H1 (cell line): ENCODE results near the gene PIP5K1C. TPM values are rescaled to one million over a fixed set of nuclear protein-coding genes. Genes with fewer than 3 reads are reported as not detected.

Experiments
- CTCF ChIA-PET: fragments of 300-600 bp; sonication (Branson Sonifier 250); formaldehyde crosslinking; loops from one replicate; lab custom pipeline; 2021; ENCODE audit not compliant: partially characterized antibody; lab: Charles Lee
- POLR2A ChIA-PET: fragments of 300-600 bp; sonication (Branson Sonifier 250); formaldehyde crosslinking; loops from one replicate; lab custom pipeline; 2021; ENCODE audit warnings: inconsistent platforms; ENCODE audit not compliant: partially characterized antibody; lab: Charles Lee
- DNase-seq, 2 experiments: peaks; one replicate each; pipeline versions ENCODE4 v3.0.0 to v3.0.0-alpha.2; 2010 to 2022; ENCODE audit warnings: low spot score in 2 of 2, low read depth in 1 of 2, mixed read lengths in 1 of 2
- FAIRE-seq: peaks from 2 replicates; lab custom pipeline; 2011; peaks lifted over from hg19 to GRCh38; lab: Jason Lieb, UNC
- H2AFZ ChIP-seq: 2 replicates; pipeline ENCODE4 v1.8.1; 2012; ENCODE audit warnings: low read length, inconsistent platforms
- H2AK5ac ChIP-seq: 2 replicates; pipeline ENCODE4 v1.6.1; 2013; ENCODE audit warnings: low read depth, low read length
- H2BK120ac ChIP-seq: replicated peaks from 2 replicates; pipeline ENCODE3; 2013; ENCODE audit warnings: low read depth, low read length, inconsistent platforms
- H2BK12ac ChIP-seq: 2 replicates; pipeline ENCODE4 v1.6.1; 2013; ENCODE audit warnings: low read depth, low read length
- H2BK15ac ChIP-seq: 2 replicates; pipeline ENCODE4 v1.6.1; 2013; ENCODE audit warnings: low read length
- H2BK20ac ChIP-seq: 2 replicates; pipeline ENCODE4 v1.6.1; 2013; ENCODE audit warnings: low read length
- H2BK5ac ChIP-seq: 2 replicates; pipeline ENCODE4 v1.6.1; 2013; ENCODE audit warnings: low read depth, low read length
- H3K14ac ChIP-seq: 2 replicates; pipeline ENCODE4 v1.6.1; 2013; ENCODE audit warnings: inconsistent platforms; ENCODE audit not compliant: insufficient read length
- H3K18ac ChIP-seq: 2 replicates; pipeline ENCODE4 v1.6.1; 2013; ENCODE audit warnings: low read length; ENCODE audit errors: extremely low read depth
- H3K23ac ChIP-seq: 2 replicates; pipeline ENCODE4 v1.6.1; 2013; ENCODE audit warnings: inconsistent platforms; ENCODE audit not compliant: insufficient read length
- H3K23me2 ChIP-seq: 2 replicates; pipeline ENCODE4 v1.6.1; 2013; ENCODE audit warnings: low read depth, low read length
- H3K27ac ChIP-seq: 2 replicates; pipeline ENCODE4 v1.6.1; 2011; ENCODE audit warnings: low read depth, low read length, inconsistent platforms
- H3K27me3 ChIP-seq, 4 experiments: replicated peaks in 1 of 4; 1 replicate in 1 of 4; 2 replicates in 3 of 4; pipeline versions ENCODE4 v1.6.1 to v1.8.1; 2011 to 2013; ENCODE audit warnings: low read length in 3 of 4, mild to moderate bottlenecking in 3 of 4, inconsistent platforms in 2 of 4, mixed read lengths in 2 of 4, moderate library complexity in 1 of 4; ENCODE audit not compliant: control insufficient read depth in 3 of 4, insufficient read depth in 3 of 4; ENCODE audit errors: extremely low read depth in 1 of 4
- H3K36me3 ChIP-seq, 4 experiments: 2 replicates each; pipeline versions ENCODE4 v1.6.1 to v1.8.1; 2011 to 2013; ENCODE audit warnings: mild to moderate bottlenecking in 4 of 4, low read length in 3 of 4, moderate library complexity in 2 of 4, control low read depth in 1 of 4, inconsistent platforms in 1 of 4; ENCODE audit not compliant: insufficient read depth in 4 of 4, control insufficient read depth in 2 of 4
- H3K4ac ChIP-seq: replicated peaks from 2 replicates; pipeline ENCODE3; 2013; ENCODE audit warnings: low read length, low read depth, mixed read lengths, inconsistent platforms; ENCODE audit not compliant: insufficient read length
- H3K4me1 ChIP-seq, 4 experiments: replicated peaks in 1 of 4; 1 replicate in 1 of 4; 2 replicates in 3 of 4; pipeline versions ENCODE4 v1.6.1 to v1.8.1; 2011 to 2013; ENCODE audit warnings: low read length in 3 of 4, inconsistent platforms in 2 of 4, mixed read lengths in 1 of 4; ENCODE audit not compliant: insufficient read depth in 4 of 4, control insufficient read depth in 3 of 4
- H3K4me2 ChIP-seq, 2 experiments: 2 replicates each; pipeline versions ENCODE4 v1.6.1 to v1.8.1; 2011 to 2013; ENCODE audit warnings: low read depth in 2 of 2, low read length in 2 of 2, control low read depth in 1 of 2, inconsistent platforms in 1 of 2, mild to moderate bottlenecking in 1 of 2; ENCODE audit not compliant: insufficient read depth in 1 of 2
- H3K4me3 ChIP-seq, 4 experiments: fragments of 200-600, 300-600 bp in 1 of 4; sonication (generic), shearing (Covaris generic), sonication (Bioruptor Twin) in 1 of 4; 2 replicates each; pipeline versions ENCODE4 v1.5.1 to v1.8.1; 2011 to 2016; ENCODE audit warnings: low read length in 4 of 4, low read depth in 3 of 4, control low read depth in 2 of 4, inconsistent platforms in 2 of 4, mild to moderate bottlenecking in 2 of 4, mixed read lengths in 1 of 4, moderate library complexity in 1 of 4; ENCODE audit not compliant: insufficient read depth in 2 of 4; ENCODE audit errors: extremely low read depth in 1 of 4
- H3K56ac ChIP-seq: replicated peaks from 2 replicates; pipeline ENCODE3; 2013; ENCODE audit warnings: low read depth, mild to moderate bottlenecking, mixed read lengths, low read length, inconsistent platforms; ENCODE audit not compliant: insufficient read length
- H3K79me1 ChIP-seq: 2 replicates; pipeline ENCODE4 v1.6.1; 2013; ENCODE audit warnings: low read depth, low read length, control low read depth
- H3K79me2 ChIP-seq, 2 experiments: 2 replicates each; pipeline versions ENCODE4 v1.6.1 to v1.8.1; 2012 to 2013; ENCODE audit warnings: low read length in 2 of 2, mild to moderate bottlenecking in 2 of 2, inconsistent platforms in 1 of 2; ENCODE audit not compliant: insufficient read depth in 2 of 2, control insufficient read depth in 1 of 2
- H3K9ac ChIP-seq, 4 experiments: replicated peaks in 1 of 4; 1 replicate in 1 of 4; 2 replicates in 3 of 4; pipeline versions ENCODE4 v1.6.1 to v1.8.1; 2011 to 2013; ENCODE audit warnings: low read depth in 3 of 4, low read length in 3 of 4, control low read depth in 2 of 4, mild to moderate bottlenecking in 2 of 4, moderate library complexity in 2 of 4, inconsistent platforms in 1 of 4; ENCODE audit errors: extremely low read depth in 1 of 4
- H3K9me3 ChIP-seq, 2 experiments: 2 replicates each; pipeline versions ENCODE4 v1.6.1 to v1.8.1; 2012 to 2013; ENCODE audit warnings: mild to moderate bottlenecking in 2 of 2, moderate library complexity in 2 of 2, control low read depth in 1 of 2, inconsistent platforms in 1 of 2, low read depth in 1 of 2, low read length in 1 of 2, mixed read lengths in 1 of 2; ENCODE audit not compliant: insufficient read depth in 2 of 2
- H4K20me1 ChIP-seq, 2 experiments: replicated peaks in 1 of 2; 2 replicates each; pipeline versions ENCODE3 to v1.8.1; 2011 to 2013; ENCODE audit warnings: inconsistent platforms in 2 of 2, low read length in 2 of 2, mild to moderate bottlenecking in 1 of 2; ENCODE audit not compliant: insufficient read depth in 2 of 2, control insufficient read depth in 1 of 2
- H4K5ac ChIP-seq: 2 replicates; pipeline ENCODE4 v1.6.1; 2013; ENCODE audit warnings: low read length, low read depth, mixed read lengths, inconsistent platforms; ENCODE audit not compliant: insufficient read length
- H4K8ac ChIP-seq: 2 replicates; pipeline ENCODE4 v1.8.0; 2013; ENCODE audit warnings: mild to moderate bottlenecking, moderate library complexity, low read length, inconsistent platforms; ENCODE audit not compliant: insufficient read depth; ENCODE audit errors: extremely low read depth
- H4K91ac ChIP-seq: replicated peaks from 2 replicates; pipeline ENCODE3; 2013; ENCODE audit warnings: low read length, mixed read lengths, inconsistent platforms; ENCODE audit not compliant: insufficient read length
- WGBS, 2 experiments: shearing (Covaris generic) in 1 of 2; methylation state at CpG; one replicate each; pipeline versions ENCODE4 v1.1.6 to v1.1.7; 2013 to 2015; ENCODE audit warnings: low lambda C conversion rate in 2 of 2, mixed read lengths in 2 of 2, inconsistent platforms in 1 of 2, low coverage in 1 of 2, missing lambda C conversion rate in 1 of 2; ENCODE audit not compliant: insufficient replicate concordance in 2 of 2, insufficient coverage in 1 of 2, insufficient read length in 1 of 2; ENCODE audit errors: extremely low coverage in 1 of 2, missing lambda C conversion rate in 1 of 2; 5-methylcytosine and 5-hydroxymethylcytosine counted together
- polyA plus RNA-seq, 7 experiments: library from polyadenylated mRNA; depleted of rRNA in 3 of 7; stranded (reverse) in 5 of 7; unstranded in 2 of 7; fragments of >200 nt in 5 of 7; fragments of 200-250 nt in 2 of 7; gene quantifications; 1 replicate in 5 of 7; 2 replicates in 1 of 7; 4 replicates in 1 of 7; pipeline versions ENCODE4 v1.2.1 to v1.2.3, GENCODE V29; 2011 to 2013; ENCODE audit warnings: missing spikeins in 2 of 7, mixed read lengths in 2 of 7
- total RNA-seq: library from RNA; stranded (reverse); fragmentation: NEBNext Ultra II Directional; extraction: Animal tissue kit (Norgen Biotek cat#: 25700); gene quantifications from 2 replicates; pipeline ENCODE4 v1.2.1, GENCODE V29; 2021

PIP5K1C gene
- total and polyA plus RNA-seq, 2 of the 8 experiments (the other 6 are each of a cell fraction or from before 2014, with no cell fraction given), result 10.6 to 32.9 TPM

- peaks cover 9 to 24% of the 10 kb centered on the region in 2 experiments for H3K79me2 ChIP-seq
- peak; percentile 93 to 98 for DNase-seq
- H2BK120ac ChIP-seq, result peak within 1 kb of the TSS; percentile 41
- H3K18ac ChIP-seq, result peak within 1 kb of the TSS; percentile 98
- peak within 1 kb of the TSS; percentile 91 to 100 for H3K4me2 ChIP-seq
- H4K8ac ChIP-seq, result peak within 1 kb of the TSS; percentile 100
- H3K9ac ChIP-seq, result peak within 1 kb of the TSS; percentile 96 to 99 (median 98)
- peaks cover 0 to 6% (median 2%) of the 10 kb centered on the region in 4 experiments; a peak in 4 of 7 replicates for H3K4me1 ChIP-seq
- H4K20me1 ChIP-seq, result peaks cover 4 to 11% of the 10 kb centered on the region in 2 experiments
- H2BK12ac ChIP-seq, result peak within 1 kb of the TSS; percentile 93
- H3K14ac ChIP-seq, result no peak within 1 kb of the TSS
- peak within 1 kb of the TSS; percentile 81; the same call in 1 of the 2 replicates for H2AFZ ChIP-seq
- H4K5ac ChIP-seq, result peak within 1 kb of the TSS; percentile 100
- H3K27ac ChIP-seq, result peak within 1 kb of the TSS; percentile 100
- H3K9me3 ChIP-seq, result no peaks in the 10 kb centered on the region
- H3K27me3 ChIP-seq, result no peaks in the 10 kb centered on the region
- peaks cover 2 to 8% (median 3%) of the 10 kb centered on the region in 4 experiments; a peak in 4 of 8 replicates for H3K36me3 ChIP-seq
- WGBS, 2 experiments, result 2% methylated on average over 63 of the region's 80 CpGs; no CpG with 5 or more reads in 1 of the 2 experiments
- peaks cover 4% of the 10 kb centered on the region for H3K23me2 ChIP-seq
- ChIA-PET CTCF (interaction anchor here (1.2 to 1.3 kb wide), 2 partner anchors 42 to 844 kb away, joined by 3 read pairs; partner anchors contain the start of genes GIPC3 and SGTA), POLR2A (interaction anchor here (1.1 to 1.5 kb wide), 4 partner anchors 9 to 126 kb away, joined by 4 to 5 read pairs (median 4); no protein-coding TSS in a partner anchor)
- H3K4ac ChIP-seq, result peak within 1 kb of the TSS; percentile 17
- 0 out of 2 replicates have a peak within 1 kb of the TSS, but pooled peaks have one; percentile 91 for H2BK20ac ChIP-seq
- H4K91ac ChIP-seq, result peak within 1 kb of the TSS; percentile 100
- H3K79me1 ChIP-seq, result peaks cover 12% of the 10 kb centered on the region
- H3K56ac ChIP-seq, result peak within 1 kb of the TSS; percentile 99
- H3K23ac ChIP-seq, result no peak within 1 kb of the TSS
- H2BK5ac ChIP-seq, result peak within 1 kb of the TSS; percentile 99
- peak within 1 kb of the TSS; percentile 89 to 100 (median 97) for H3K4me3 ChIP-seq
- H2AK5ac ChIP-seq, result no peak within 1 kb of the TSS
- peak within 1 kb of the TSS; percentile 100 for H2BK15ac ChIP-seq
- FAIRE-seq, result peak; percentile 75
These were observed 73.6 kb downstream of the PIP5K1C start, which contains the start of gene CACTIN for GRCh38 chr19:3626473-3627350. Gene CACTIN (minus strand): TSS chr19:3626790. CDS start chr19:3626762, 28 bp downstream.
